HCT116 (cell line): ENCODE results near the gene PRKD3. TPM values are rescaled to one million over a fixed set of nuclear protein-coding genes. Genes with fewer than 3 reads are reported as not detected.
A peak's percentile ranks its signal among the peaks of the same experiment; 100 is the strongest.

Experiments
- ATAC-seq: fragments of 200-7000 bp; cut with Tn5 transposase; 2 replicates; pipeline ENCODE4 v1.9.1; 2020; ENCODE audit warnings: mild to moderate bottlenecking, moderate library complexity
- BruUV-seq: library from RNA; stranded (reverse); fragments of 400-500 nt; replicated peaks from 2 replicates; lab custom pipeline; 2021; lab: Mats Ljungman, UMichigan
- CTCF ChIA-PET: fragments of 300-600 bp; sonication (Branson Sonifier 250); formaldehyde crosslinking; loops from one replicate; lab custom pipeline; 2021; ENCODE audit warnings: antibody characterized with exemption; lab: Charles Lee
- POLR2A ChIA-PET: fragments of 300-600, 350-600 bp; sonication (Branson Sonifier 250); formaldehyde crosslinking; loops from one replicate; lab custom pipeline; 2021; ENCODE audit warnings: antibody characterized with exemption; lab: Charles Lee
- RAD21 ChIA-PET, 2 experiments: fragments of 300-600 bp; sonication (Branson Sonifier 250); formaldehyde crosslinking; loops; one replicate each; lab custom pipeline; 2023; ENCODE audit warnings: low total read pairs in 2 of 2; ENCODE audit not compliant: uncharacterized antibody in 2 of 2, unreplicated experiment in 2 of 2, low non-redundant PET in 1 of 2; lab: Charles Lee
- DNase-seq: peaks from one replicate; pipeline ENCODE4 v3.0.0-alpha.2; 2010; ENCODE audit warnings: low read depth, low spot score
- H2AFZ ChIP-seq: fragments of 200-600 bp; shearing (Covaris generic), sonication (generic); 2 replicates; pipeline ENCODE4 v1.6.1; 2017; ENCODE audit warnings: low read depth, mixed run types, mixed read lengths, antibody characterized with exemption, low read length; ENCODE audit not compliant: poor library complexity, severe bottlenecking
- H3K27ac ChIP-seq: 2 replicates; pipeline ENCODE4 v1.5.1; 2012; ENCODE audit warnings: low read depth, low read length
- H3K27me3 ChIP-seq: fragments of 200-600 bp; sonication (generic); 2 replicates; pipeline ENCODE4 v1.6.1; 2016; ENCODE audit warnings: mixed run types, low read length, mixed read lengths; ENCODE audit not compliant: insufficient read depth
- H3K36me3 ChIP-seq, 2 experiments: fragments of 200-500 bp in 1 of 2; fragments of 200-600 bp in 1 of 2; sonication (Bioruptor generic) in 1 of 2; sonication (generic) in 1 of 2; 2 replicates each; pipeline versions ENCODE4 v1.5.1 to v1.6.1; 2014 to 2016; ENCODE audit warnings: low read length in 2 of 2, inconsistent platforms in 1 of 2, mixed read lengths in 1 of 2, mixed run types in 1 of 2; ENCODE audit not compliant: insufficient read depth in 2 of 2, control insufficient read depth in 1 of 2
- H3K4me1 ChIP-seq, 2 experiments: fragments of 200-600 bp in 1 of 2; sonication (generic) in 1 of 2; 2 replicates each; pipeline versions ENCODE4 v1.5.1 to v1.6.1; 2012 to 2017; ENCODE audit warnings: low read length in 2 of 2, inconsistent platforms in 1 of 2, mild to moderate bottlenecking in 1 of 2, mixed read lengths in 1 of 2, mixed run types in 1 of 2, moderate library complexity in 1 of 2; ENCODE audit not compliant: insufficient read depth in 2 of 2, control insufficient read depth in 1 of 2
- H3K4me2 ChIP-seq: fragments of 200-600 bp; sonication (generic); 2 replicates; pipeline ENCODE4 v1.6.1; 2017; ENCODE audit warnings: mixed run types, low read length, mixed read lengths
- H3K4me3 ChIP-seq, 2 experiments: fragments of 200-600 bp in 1 of 2; sonication (generic) in 1 of 2; replicated peaks in 1 of 2; 2 replicates each; pipeline ENCODE4 v1.5.1; 2011 to 2016; ENCODE audit warnings: low read length in 2 of 2, control low read depth in 1 of 2, low read depth in 1 of 2, mild to moderate bottlenecking in 1 of 2, mixed read lengths in 1 of 2, mixed run types in 1 of 2
- H3K79me2 ChIP-seq: fragments of 200-600 bp; sonication (generic); 2 replicates; pipeline ENCODE4 v1.6.1; 2017; ENCODE audit warnings: mild to moderate bottlenecking, mixed run types, low read length, moderate library complexity, mixed read lengths; ENCODE audit not compliant: insufficient read depth
- H3K9ac ChIP-seq: fragments of 200-600 bp; sonication (generic); 2 replicates; pipeline ENCODE4 v1.6.1; 2016; ENCODE audit warnings: low read length, mixed read lengths
- H3K9me2 ChIP-seq: fragments of 200-600 bp; sonication (generic), shearing (Covaris generic); 2 replicates; pipeline ENCODE4 v1.6.1; 2017; ENCODE audit warnings: mixed run types, mild to moderate bottlenecking, moderate library complexity; ENCODE audit not compliant: insufficient read depth
- H3K9me3 ChIP-seq, 2 experiments: fragments of 200-500 bp in 1 of 2; fragments of 200-600 bp in 1 of 2; sonication (Bioruptor generic) in 1 of 2; sonication (generic) in 1 of 2; 2 replicates each; pipeline ENCODE4 v1.6.1; 2014 to 2017; ENCODE audit warnings: low read length in 2 of 2, mixed read lengths in 2 of 2, inconsistent platforms in 1 of 2, low read depth in 1 of 2, mild to moderate bottlenecking in 1 of 2, mixed run types in 1 of 2, moderate library complexity in 1 of 2; ENCODE audit not compliant: control insufficient read depth in 1 of 2, insufficient read depth in 1 of 2
- H4K20me1 ChIP-seq: fragments of 200-600 bp; sonication (generic), shearing (Covaris generic); 2 replicates; pipeline ENCODE4 v1.6.1; 2017; ENCODE audit warnings: mixed run types, mild to moderate bottlenecking, moderate library complexity; ENCODE audit not compliant: insufficient read depth
- CBX3 ChIP-seq: IDR thresholded peaks from 2 replicates; pipeline ENCODE4 v1.6.1; 2012; ENCODE audit warnings: low read depth
- CEBPB ChIP-seq: IDR thresholded peaks from 2 replicates; pipeline ENCODE4 v1.6.1; 2012; ENCODE audit warnings: low read depth
- EGR1 ChIP-seq: IDR thresholded peaks from 2 replicates; pipeline ENCODE4 v1.6.1; 2012; ENCODE audit warnings: low read depth
- ELF1 ChIP-seq: IDR thresholded peaks from 2 replicates; pipeline ENCODE4 v1.6.1; 2012; ENCODE audit warnings: low read depth, borderline replicate concordance
- EZH2 ChIP-seq: fragments of 200-600 bp; sonication (generic); IDR thresholded peaks from 2 replicates; pipeline ENCODE4 v1.6.1; 2017; ENCODE audit warnings: antibody characterized with exemption, mixed run types
- FOSL1 ChIP-seq: IDR thresholded peaks from 2 replicates; pipeline ENCODE4 v1.6.1; 2012; ENCODE audit warnings: low read depth
- JUND ChIP-seq: IDR thresholded peaks from 2 replicates; pipeline ENCODE4 v1.6.1; 2012
- MAX ChIP-seq: IDR thresholded peaks from 2 replicates; pipeline ENCODE4 v1.6.1; 2012
- POLR2A ChIP-seq: IDR thresholded peaks from 2 replicates; pipeline ENCODE4 v1.7.0; 2011; ENCODE audit warnings: borderline replicate concordance; ENCODE audit not compliant: insufficient read depth, insufficient read length; ENCODE audit errors: extremely low read depth
- POLR2AphosphoS5 ChIP-seq: IDR thresholded peaks from 2 replicates; pipeline ENCODE4 v1.6.1; 2011; ENCODE audit warnings: mild to moderate bottlenecking, low read depth, low read length, moderate library complexity
- RAD21 ChIP-seq: IDR thresholded peaks from 2 replicates; pipeline ENCODE4 v1.6.1; 2012; ENCODE audit warnings: low read depth, mild to moderate bottlenecking
- SIN3A ChIP-seq: IDR thresholded peaks from 2 replicates; pipeline ENCODE4 v1.6.1; 2012; ENCODE audit warnings: low read depth
- SRF ChIP-seq: IDR thresholded peaks from 2 replicates; pipeline ENCODE4 v1.6.1; 2012; ENCODE audit warnings: low read depth
- YY1 ChIP-seq: IDR thresholded peaks from 2 replicates; pipeline ENCODE4 v1.6.1; 2011; ENCODE audit warnings: low read length, low read depth, moderate library complexity, mild to moderate bottlenecking; ENCODE audit not compliant: insufficient replicate concordance; ENCODE audit errors: extremely low read depth
- ZBTB33 ChIP-seq: IDR thresholded peaks from 2 replicates; pipeline ENCODE4 v1.6.1; 2011; ENCODE audit warnings: mild to moderate bottlenecking, low read length, moderate library complexity; ENCODE audit not compliant: insufficient replicate concordance; ENCODE audit errors: extremely low read depth
- ZNF274 ChIP-seq: fragments of 200-500 bp; sonication (Bioruptor generic); IDR thresholded peaks from 2 replicates; pipeline ENCODE4 v1.6.1; 2014; ENCODE audit warnings: mild to moderate bottlenecking, low read depth, low read length, inconsistent platforms
- intact Hi-C: fragments of 100-400 bp; cut with micrococcal nuclease; formaldehyde crosslinking; loops from 2 replicates; pipeline ENCODE4 v1.10.0; 2022
- total RNA-seq: library from RNA; stranded (reverse); gene quantifications from one replicate; pipeline ENCODE4 v1.2.1, GENCODE V29; 2021; ENCODE audit not compliant: unreplicated experiment

The PRKD3 gene
- total RNA-seq, 1 experiment from 2014 or later: 13.9 TPM

GRCh38 chr2:37323176-37323780 is 1.4 kb downstream of the PRKD3 start:
- RAD21 ChIA-PET: no interaction called here
- Histone ChIP-seq H3K4me3 (peak overlapping the region; percentile 55 to 70), H4K20me1 (no peaks in the 10 kb centered on the region), H3K27me3 (peaks cover 15% of the 10 kb centered on the region), H3K9me3 (no peaks in the 10 kb centered on the region), H3K36me3 (no peaks in the 10 kb centered on the region), H3K4me1 (peaks cover 0 to 22% of the 10 kb centered on the region in 2 experiments; a peak in 2 of 4 replicates), H3K79me2 (0 out of 2 replicates have a peak, but pooled peaks cover 3% of the 10 kb centered on the region), H3K4me2 (peak overlapping the region; percentile 93), H3K9me2 (no peaks in the 10 kb centered on the region), H3K27ac (no peak overlapping the region), H3K9ac (peak overlapping the region; percentile 65), H2AFZ (no peak overlapping the region)
- CTCF ChIA-PET: interaction anchor here (1.4 kb wide), 1 partner anchor 554 kb away, joined by 4 read pairs; no protein-coding TSS in a partner anchor
- ATAC-seq: no peak
- POLR2A ChIA-PET: no interaction called here
- intact Hi-C loops: no loop called here
- BruUV-seq: no TSS peak
- DNase-seq: no peak
- no peak for TF ChIP-seq CEBPB
- no peak for TF ChIP-seq EGR1
- no peak for TF ChIP-seq ELF1
- TF ChIP-seq POLR2AphosphoS5: no peak
- TF ChIP-seq SRF: no peak
- TF ChIP-seq MAX: no peak
- TF ChIP-seq ZNF274: no peak
- no peak for TF ChIP-seq ZBTB33
- TF ChIP-seq EZH2: no peak
- TF ChIP-seq CBX3: no peak
- no peak for TF ChIP-seq JUND
- no peak for TF ChIP-seq FOSL1
- no peak for TF ChIP-seq SIN3A
- TF ChIP-seq RAD21: no peak
- no peak for TF ChIP-seq YY1
- no peak for TF ChIP-seq POLR2A
